GM12873 (cell line): ENCODE results near the gene KCNMB3.

Source experiments
- TF ChIP-seq, protein P1 (sequence below): IDR thresholded peaks from 2 replicates; pipeline ENCODE4 v1.5.1; 2012; ENCODE audit warnings: low read depth, mild to moderate bottlenecking, moderate library complexity, low read length, control low read depth; ENCODE audit not compliant: insufficient read depth; ENCODE audit errors: missing control alignments

The KCNMB3 gene, protein sequence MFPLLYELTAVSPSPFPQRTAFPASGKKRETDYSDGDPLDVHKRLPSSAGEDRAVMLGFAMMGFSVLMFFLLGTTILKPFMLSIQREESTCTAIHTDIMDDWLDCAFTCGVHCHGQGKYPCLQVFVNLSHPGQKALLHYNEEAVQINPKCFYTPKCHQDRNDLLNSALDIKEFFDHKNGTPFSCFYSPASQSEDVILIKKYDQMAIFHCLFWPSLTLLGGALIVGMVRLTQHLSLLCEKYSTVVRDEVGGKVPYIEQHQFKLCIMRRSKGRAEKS

DNA sequence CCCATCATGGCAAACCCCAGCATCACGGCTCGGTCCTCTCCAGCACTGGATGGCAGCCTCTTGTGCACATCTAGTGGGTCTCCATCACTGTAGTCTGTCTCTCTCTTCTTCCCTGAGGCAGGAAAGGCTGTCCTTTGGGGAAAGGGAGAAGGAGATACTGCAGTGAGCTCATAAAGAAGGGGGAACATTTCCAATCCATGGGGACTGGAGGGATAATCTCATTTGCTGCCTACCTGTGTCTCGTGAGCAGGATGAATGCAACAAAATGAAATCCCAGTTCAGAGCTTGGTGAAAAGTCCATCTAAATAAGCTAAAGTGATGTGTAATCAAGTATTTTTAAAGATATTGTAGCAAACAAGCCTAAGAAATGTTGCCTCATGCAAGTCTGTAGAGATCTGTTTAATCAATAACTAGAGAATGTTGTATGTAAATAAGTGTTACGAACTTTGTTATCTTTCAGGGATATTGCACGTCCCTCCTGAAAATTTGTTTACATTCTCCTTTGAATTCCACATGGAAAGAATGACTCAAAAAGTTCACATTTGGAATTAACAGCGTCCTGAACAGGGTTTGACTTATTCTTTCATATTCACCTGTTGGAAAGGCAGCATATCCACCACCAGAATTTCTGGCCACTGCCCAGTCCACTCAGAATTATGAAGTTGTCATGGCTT lies at the start of gene KCNMB3:
TSS of gene KCNMB3 (minus strand) at position 312 of the 674 bp plus-strand sequence. CDS start at position 188, 124 bp downstream.
- TF ChIP-seq, protein P1, sequence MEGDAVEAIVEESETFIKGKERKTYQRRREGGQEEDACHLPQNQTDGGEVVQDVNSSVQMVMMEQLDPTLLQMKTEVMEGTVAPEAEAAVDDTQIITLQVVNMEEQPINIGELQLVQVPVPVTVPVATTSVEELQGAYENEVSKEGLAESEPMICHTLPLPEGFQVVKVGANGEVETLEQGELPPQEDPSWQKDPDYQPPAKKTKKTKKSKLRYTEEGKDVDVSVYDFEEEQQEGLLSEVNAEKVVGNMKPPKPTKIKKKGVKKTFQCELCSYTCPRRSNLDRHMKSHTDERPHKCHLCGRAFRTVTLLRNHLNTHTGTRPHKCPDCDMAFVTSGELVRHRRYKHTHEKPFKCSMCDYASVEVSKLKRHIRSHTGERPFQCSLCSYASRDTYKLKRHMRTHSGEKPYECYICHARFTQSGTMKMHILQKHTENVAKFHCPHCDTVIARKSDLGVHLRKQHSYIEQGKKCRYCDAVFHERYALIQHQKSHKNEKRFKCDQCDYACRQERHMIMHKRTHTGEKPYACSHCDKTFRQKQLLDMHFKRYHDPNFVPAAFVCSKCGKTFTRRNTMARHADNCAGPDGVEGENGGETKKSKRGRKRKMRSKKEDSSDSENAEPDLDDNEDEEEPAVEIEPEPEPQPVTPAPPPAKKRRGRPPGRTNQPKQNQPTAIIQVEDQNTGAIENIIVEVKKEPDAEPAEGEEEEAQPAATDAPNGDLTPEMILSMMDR: no peak

DNA sequence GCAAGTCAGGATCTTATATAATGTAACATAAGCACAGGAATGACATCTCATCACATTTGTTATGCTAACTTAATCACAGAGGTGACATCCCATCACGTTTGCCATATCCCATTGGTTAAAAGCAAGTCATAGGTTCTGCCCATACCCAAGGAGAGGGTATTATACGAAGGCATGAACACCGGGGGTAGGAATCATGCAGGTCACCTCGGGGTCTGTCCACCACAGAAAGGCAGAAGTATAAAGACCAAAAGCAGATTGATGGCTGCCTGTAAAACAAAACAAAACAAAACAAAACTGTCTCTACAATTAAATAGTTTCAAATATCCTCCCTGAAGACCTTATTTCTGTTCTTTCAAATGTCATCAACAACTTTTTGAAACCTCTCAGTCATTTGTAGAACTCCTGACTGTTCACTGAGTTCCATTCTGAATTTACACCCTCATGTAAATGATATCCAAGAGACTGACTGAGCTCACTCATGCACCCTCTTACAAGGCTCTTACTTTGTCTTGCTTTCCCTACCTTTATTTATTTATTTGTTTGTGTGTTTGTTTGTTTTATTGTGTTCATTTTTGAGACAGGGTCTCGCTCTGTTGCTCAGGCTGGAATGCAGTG lies 49.2 kb upstream of the KCNMB3 start:
- TF ChIP-seq, protein P1: no peak

DNA sequence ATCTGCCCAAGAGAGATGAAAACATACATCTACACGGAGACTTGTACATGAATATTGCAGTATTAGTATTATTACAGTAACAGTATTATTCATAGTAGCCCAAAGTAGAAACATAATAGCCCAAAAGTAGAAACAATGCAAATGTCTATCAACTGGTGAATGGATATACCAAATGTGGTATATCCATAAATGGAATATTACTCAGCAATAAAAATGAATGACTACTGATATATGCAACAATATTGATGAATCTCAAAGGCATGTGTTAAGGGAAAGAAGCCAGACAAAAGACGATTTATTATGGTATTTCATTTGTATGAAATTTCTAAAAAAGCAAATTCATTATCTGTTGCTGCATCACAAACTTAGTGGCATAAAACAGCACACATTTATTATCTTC lies 48.4 kb upstream of the KCNMB3 start:
- TF ChIP-seq, protein P1: no peak

DNA sequence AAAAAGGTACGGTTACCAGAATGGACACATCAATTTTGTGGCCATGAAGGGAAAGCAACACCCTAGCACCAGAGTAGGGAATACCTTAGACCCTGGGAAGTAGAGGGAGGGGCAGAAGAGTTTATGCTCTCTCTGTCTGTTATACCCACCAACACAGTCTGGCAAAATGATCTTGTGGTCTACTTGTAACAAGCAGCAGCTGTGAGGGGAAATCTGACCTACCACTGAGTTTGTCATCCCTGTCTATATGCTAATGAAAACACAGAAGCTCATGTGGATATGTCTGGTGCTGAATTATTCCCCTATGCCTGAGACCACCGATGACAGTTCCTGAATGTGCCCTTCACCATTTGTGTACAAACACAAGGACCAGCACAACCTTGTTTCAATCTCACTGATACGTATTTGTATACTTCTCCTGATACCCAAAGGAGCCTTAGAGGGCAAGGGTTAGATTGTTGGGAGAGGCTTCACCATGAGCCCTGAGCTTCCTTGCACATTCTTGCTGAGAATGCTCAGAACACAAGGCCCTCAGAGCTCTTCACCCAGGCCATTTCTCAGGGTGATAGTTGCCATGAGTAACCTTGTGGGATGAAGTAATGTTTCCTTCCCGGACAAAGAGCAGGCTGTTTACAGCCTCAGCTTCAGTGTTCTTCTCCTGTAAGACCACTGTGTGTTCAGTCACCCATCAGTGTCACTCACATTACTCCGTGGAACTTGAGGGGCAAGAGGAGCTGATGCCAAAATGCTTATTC lies 47.2 kb upstream of the KCNMB3 start:
- TF ChIP-seq, protein P1: no peak

DNA sequence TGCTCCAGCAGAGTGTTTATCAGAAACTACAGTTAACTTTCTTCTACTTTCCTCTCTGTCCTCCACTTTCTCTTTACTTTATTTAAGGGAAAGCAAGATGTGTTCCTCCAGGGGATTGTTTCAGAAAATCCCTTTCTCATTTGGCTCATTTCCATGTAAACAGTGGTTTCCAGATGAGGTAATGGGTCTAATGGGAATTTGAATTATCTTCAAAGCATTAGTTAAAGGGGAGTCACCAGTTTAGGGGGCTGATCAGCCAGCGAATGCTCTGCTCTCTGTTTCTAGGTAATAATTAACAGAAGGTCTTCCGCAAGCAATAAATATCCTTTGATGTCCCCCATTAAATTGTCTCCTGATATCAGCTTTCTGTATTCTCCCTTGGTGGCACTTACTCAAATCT lies 41.5 kb upstream of the KCNMB3 start:
- TF ChIP-seq, protein P1: no peak

DNA sequence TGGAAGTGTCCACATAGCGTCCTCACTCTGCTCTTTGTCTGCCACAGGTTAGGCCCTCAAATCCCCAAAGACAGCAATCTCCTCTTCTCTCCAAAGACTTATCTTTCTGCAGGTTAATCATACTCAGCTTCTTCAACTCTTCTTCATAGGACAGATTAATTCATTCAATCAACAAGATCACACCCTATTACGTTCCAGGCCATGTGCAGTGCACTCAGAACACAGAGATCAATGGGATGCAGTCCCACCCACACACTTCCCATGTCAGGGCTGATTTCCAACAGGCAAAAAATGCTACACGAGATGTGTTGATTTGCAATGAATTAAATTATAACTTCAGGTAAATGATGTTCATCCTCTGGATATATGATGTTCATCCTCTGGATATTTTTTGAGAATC lies 38.4 kb upstream of the KCNMB3 start:
- TF ChIP-seq, protein P1: no peak

- TF ChIP-seq, protein P1: no peak
Observed at GRCh38 chr3:179288845-179289244, 37.9 kb upstream of the KCNMB3 start.
